HG03439 (cell line): Measurements from ENCODE around the gene PSMD9.

Experiments used
- ATAC-seq: cut with Tn5 transposase; IDR thresholded peaks from one replicate; pipeline ENCODE4 v1.9.1; 2021; ENCODE audit warnings: mild to moderate bottlenecking, moderate library complexity; ENCODE audit not compliant: unreplicated experiment

PSMD9 gene

DNA sequence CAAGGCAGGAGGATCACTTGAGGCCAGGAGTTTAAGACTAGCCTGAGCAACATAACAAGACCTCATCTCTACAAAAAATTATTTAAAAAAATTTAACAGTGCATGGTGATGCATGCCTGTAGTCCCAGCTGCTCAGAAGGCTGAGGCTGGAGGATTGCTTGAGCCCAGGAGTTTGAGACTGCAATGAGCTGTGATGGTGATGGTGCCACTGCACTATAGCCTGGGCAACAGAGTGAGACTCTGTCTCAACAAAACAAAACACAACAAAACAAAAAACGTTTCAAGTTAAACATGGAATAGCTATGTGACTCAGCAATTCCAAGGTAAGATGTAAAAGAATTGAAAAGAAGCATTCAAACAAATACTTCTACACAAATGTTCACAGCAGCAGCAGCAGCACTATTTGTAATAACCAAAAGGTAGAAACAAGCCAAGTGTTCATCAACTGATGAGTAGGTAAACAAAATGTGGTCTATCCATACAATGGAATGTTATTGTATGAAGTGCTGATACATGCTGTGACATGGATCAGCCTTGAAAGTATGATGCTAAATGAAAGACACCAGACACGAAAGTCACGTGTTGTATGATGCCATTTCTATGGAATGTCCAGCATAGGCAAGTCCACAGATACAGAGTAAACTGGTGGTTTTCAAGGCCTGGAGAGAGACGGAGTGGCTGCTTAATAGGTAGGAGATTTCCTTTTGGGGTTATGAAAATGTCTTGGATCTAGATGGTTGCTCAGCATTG is 61.2 kb downstream of the PSMD9 start:
- no peak for ATAC-seq

- ATAC-seq: no peak
Measured at GRCh38 chr12:121953117-121953692, 64.6 kb downstream of the PSMD9 start.

- no peak for ATAC-seq
Measured at GRCh38 chr12:121953695-121954094, 65.1 kb downstream of the PSMD9 start.

- no peak for ATAC-seq
Measured at GRCh38 chr12:121955258-121956237, 67.0 kb downstream of the PSMD9 start.

GRCh38 chr12:121957861-121958515 is 69.4 kb downstream of the PSMD9 start:
- ATAC-seq: no peak

GRCh38 chr12:121958541-121959240 is 70.1 kb downstream of the PSMD9 start:
- no peak for ATAC-seq

- no peak for ATAC-seq
Measured at GRCh38 chr12:121960541-121960940, 72.0 kb downstream of the PSMD9 start.

GRCh38 chr12:121961195-121961879 is 72.7 kb downstream of the PSMD9 start:
- no peak for ATAC-seq

DNA sequence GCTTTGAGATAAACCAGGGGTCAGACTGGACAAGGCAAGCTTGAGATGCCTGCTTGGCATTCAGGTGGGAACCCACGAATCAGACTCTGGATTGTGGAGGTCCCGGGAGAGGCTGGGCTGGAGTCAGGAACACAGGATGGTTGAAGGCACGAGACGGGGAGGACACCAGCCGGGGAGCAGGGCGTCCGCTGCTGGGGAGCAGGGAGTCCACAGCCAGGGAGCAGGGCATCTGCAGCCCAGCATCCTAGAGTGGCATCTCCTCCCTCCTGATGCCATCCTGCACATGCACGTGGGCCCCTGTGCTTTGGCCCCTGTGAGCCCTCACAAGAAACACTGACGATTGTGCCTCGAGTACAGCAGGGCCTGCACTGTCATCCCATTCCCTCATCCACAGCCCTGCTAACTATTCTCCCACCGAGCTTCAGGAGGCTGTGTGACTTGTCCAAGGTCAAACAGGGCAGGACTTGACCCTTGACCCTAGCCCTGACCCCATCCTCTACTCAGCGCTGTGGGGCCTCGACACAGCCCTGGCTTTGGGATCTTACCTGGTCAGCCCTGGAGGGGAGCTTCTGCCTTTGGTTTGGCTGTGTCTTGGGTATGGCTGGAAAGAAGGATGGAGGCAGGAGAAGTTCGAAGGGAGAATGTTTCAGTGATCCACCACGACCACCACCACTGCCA is 74.9 kb downstream of the PSMD9 start:
- ATAC-seq: no peak

DNA sequence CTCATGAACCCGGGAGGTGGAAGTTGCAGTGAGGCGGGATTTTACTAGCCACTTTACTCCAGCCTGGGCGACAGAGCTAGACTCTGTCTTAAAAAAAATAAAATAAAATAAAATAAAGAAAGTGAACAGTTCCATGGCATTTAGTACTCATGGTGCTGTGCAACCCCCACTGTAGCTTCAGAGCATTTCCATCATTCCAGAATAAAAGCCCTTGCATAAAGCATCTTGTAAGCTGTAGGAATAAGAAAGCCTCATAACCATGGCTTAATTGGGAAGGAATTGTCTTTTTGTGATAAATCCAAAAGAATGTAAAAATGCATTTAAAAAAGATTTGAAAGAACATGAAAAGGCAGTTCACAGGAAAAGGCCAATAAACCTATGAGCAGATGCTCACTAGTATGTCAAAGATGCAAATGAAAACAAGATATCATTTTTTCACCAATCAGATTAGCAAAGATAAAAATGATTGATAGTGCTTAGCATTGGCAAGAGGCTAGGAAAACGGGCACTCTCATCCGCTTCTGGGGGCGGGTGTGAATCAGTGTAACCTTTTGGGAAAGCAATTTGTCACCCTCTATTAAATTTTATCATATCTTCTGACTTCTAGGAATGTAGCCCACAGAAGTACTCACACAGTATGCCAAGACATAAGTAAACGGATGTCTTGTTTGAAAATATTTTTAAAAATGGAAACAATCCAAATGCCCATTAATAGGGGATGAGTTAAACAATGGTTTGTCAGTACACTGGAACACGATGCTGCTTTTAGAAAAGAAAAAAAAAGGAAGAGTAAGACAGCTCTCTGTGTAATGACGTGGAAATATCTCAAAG is 76.4 kb downstream of the PSMD9 start:
- ATAC-seq: no peak

DNA sequence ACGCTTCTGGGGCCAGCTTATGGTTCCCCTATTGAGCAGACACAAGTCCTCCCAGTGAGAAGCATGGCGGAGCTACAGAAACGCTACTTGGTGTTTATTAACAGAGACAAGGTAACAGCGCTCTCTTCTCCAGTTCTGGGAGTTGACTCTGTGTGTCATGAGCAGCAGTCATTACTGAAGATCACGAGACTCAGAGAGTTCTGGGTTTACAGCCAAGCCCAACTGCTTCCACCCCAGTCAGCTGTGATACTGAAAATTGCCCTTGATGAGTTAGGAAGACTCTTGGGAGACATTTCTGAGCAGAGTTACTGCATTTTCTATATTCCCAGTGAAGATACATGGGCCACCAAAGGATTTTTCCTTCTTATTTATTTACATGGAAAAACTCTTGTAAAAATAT is 78.4 kb downstream of the PSMD9 start:
- ATAC-seq: no peak
